IMR-90 (cell line): ENCODE data around the gene SCAF11. TPM values are rescaled to one million over a fixed set of nuclear protein-coding genes. Genes with fewer than 3 reads are reported as not detected.

Source experiments
- ATAC-seq: fragments of 200-7000 bp; cut with Tn5 transposase; 2 replicates; pipeline ENCODE4 v1.9.1; 2020; ENCODE audit warnings: low read depth, mild to moderate bottlenecking, moderate library complexity
- BruUV-seq: library from RNA; stranded (reverse); fragments of 400-500 nt; replicated peaks from 2 replicates; lab custom pipeline; 2021; lab: Mats Ljungman, UMichigan
- CTCF ChIA-PET: fragments of 300-600 bp; formaldehyde crosslinking; extraction: SDS; loops from one replicate; lab custom pipeline; 2021; ENCODE audit warnings: antibody characterized with exemption; lab: Yijun Ruan, JAX
- POLR2A ChIA-PET: fragments of 300-600 bp; sonication (Branson Sonifier 250); formaldehyde crosslinking; loops from one replicate; lab custom pipeline; 2022; ENCODE audit warnings: antibody characterized with exemption; ENCODE audit not compliant: unreplicated experiment; lab: Charles Lee
- DNase-seq: peaks from one replicate; pipeline ENCODE4 v3.0.0; 2013
- H2AFZ ChIP-seq: replicated peaks from 2 replicates; pipeline ENCODE3; 2013; ENCODE audit warnings: low read length, mild to moderate bottlenecking; ENCODE audit not compliant: poor library complexity
- H2AK5ac ChIP-seq: 2 replicates; pipeline ENCODE4 v1.6.1; 2013; ENCODE audit warnings: low read depth, low read length, inconsistent platforms
- H2AK9ac ChIP-seq: replicated peaks from 2 replicates; pipeline ENCODE3; 2013; ENCODE audit warnings: mild to moderate bottlenecking, low read depth, low read length, moderate library complexity; ENCODE audit not compliant: poor library complexity
- H2BK120ac ChIP-seq: 2 replicates; pipeline ENCODE4 v1.6.1; 2013; ENCODE audit warnings: low read depth, low read length, inconsistent platforms
- H2BK15ac ChIP-seq: 3 replicates; pipeline ENCODE4 v1.6.1; 2013; ENCODE audit warnings: low read depth, low read length, inconsistent platforms
- H2BK20ac ChIP-seq: 2 replicates; pipeline ENCODE4 v1.6.1; 2013; ENCODE audit warnings: low read depth, mild to moderate bottlenecking, inconsistent platforms, low read length, moderate library complexity
- H2BK5ac ChIP-seq: 2 replicates; pipeline ENCODE4 v1.6.1; 2013; ENCODE audit warnings: mild to moderate bottlenecking, low read depth, low read length, inconsistent platforms; ENCODE audit not compliant: poor library complexity, severe bottlenecking
- H3K14ac ChIP-seq: replicated peaks from 2 replicates; pipeline ENCODE4 v1.6.1; 2013; ENCODE audit warnings: low read depth, low read length, inconsistent platforms
- H3K18ac ChIP-seq: 2 replicates; pipeline ENCODE4 v1.6.1; 2013; ENCODE audit warnings: low read depth, low read length, control low read depth
- H3K23ac ChIP-seq: 2 replicates; pipeline ENCODE4 v1.6.1; 2013; ENCODE audit warnings: low read depth, low read length, inconsistent platforms
- H3K27ac ChIP-seq: 2 replicates; pipeline ENCODE4 v1.5.1; 2013; ENCODE audit warnings: mild to moderate bottlenecking, control low read depth, low read length; ENCODE audit not compliant: insufficient read depth
- H3K27me3 ChIP-seq: 2 replicates; pipeline ENCODE4 v1.6.1; 2013; ENCODE audit warnings: low read length; ENCODE audit not compliant: control insufficient read depth, insufficient read depth
- H3K36me3 ChIP-seq: 2 replicates; pipeline ENCODE4 v1.6.1; 2013; ENCODE audit warnings: low read length, mixed read lengths; ENCODE audit not compliant: control insufficient read depth, insufficient read depth
- H3K4ac ChIP-seq: 2 replicates; pipeline ENCODE4 v1.6.1; 2013; ENCODE audit warnings: low read depth, low read length, inconsistent platforms
- H3K4me1 ChIP-seq: 2 replicates; pipeline ENCODE4 v1.6.1; 2013; ENCODE audit warnings: low read length, mixed read lengths; ENCODE audit not compliant: control insufficient read depth, insufficient read depth
- H3K4me2 ChIP-seq: 2 replicates; pipeline ENCODE4 v1.6.1; 2013; ENCODE audit warnings: low read depth, mild to moderate bottlenecking, control low read depth, low read length, moderate library complexity
- H3K4me3 ChIP-seq: 2 replicates; pipeline ENCODE4 v1.5.1; 2013; ENCODE audit warnings: low read depth, mild to moderate bottlenecking, control low read depth, low read length, moderate library complexity; ENCODE audit not compliant: insufficient read depth
- H3K56ac ChIP-seq: 2 replicates; pipeline ENCODE4 v1.6.1; 2013; ENCODE audit warnings: low read length, inconsistent platforms; ENCODE audit not compliant: insufficient read depth; ENCODE audit errors: extremely low read depth
- H3K79me1 ChIP-seq, 2 experiments: 2 replicates each; pipeline ENCODE4 v1.6.1; 2013; ENCODE audit warnings: low read length in 2 of 2, inconsistent platforms in 1 of 2, low read depth in 1 of 2
- H3K9ac ChIP-seq: 2 replicates; pipeline ENCODE4 v1.6.1; 2013; ENCODE audit warnings: low read depth, low read length, control low read depth
- H3K9me1 ChIP-seq: 2 replicates; pipeline ENCODE4 v1.6.1; 2013; ENCODE audit warnings: low read length, inconsistent platforms; ENCODE audit not compliant: insufficient read depth
- H3K9me3 ChIP-seq: 2 replicates; pipeline ENCODE4 v1.6.1; 2013; ENCODE audit warnings: low read length; ENCODE audit not compliant: control insufficient read depth, insufficient read depth
- H4K20me1 ChIP-seq: 2 replicates; pipeline ENCODE4 v1.6.1; 2013; ENCODE audit warnings: low read length, inconsistent platforms; ENCODE audit not compliant: insufficient read depth
- H4K5ac ChIP-seq: 2 replicates; pipeline ENCODE4 v1.6.1; 2013; ENCODE audit warnings: mild to moderate bottlenecking, low read depth, low read length, control low read depth
- H4K8ac ChIP-seq, 2 experiments: 2 replicates each; pipeline ENCODE4 v1.6.1; 2013; ENCODE audit warnings: low read depth in 2 of 2, low read length in 2 of 2, control low read depth in 1 of 2, inconsistent platforms in 1 of 2
- H4K91ac ChIP-seq: 2 replicates; pipeline ENCODE4 v1.6.1; 2013; ENCODE audit warnings: low read depth, low read length, inconsistent platforms; ENCODE audit not compliant: insufficient read depth
- BHLHE40 ChIP-seq: fragments of 150-350 bp; IDR thresholded peaks from 2 replicates; pipeline ENCODE4 v1.6.1; 2016; ENCODE audit warnings: mild to moderate bottlenecking, low read depth, low read length
- CHD1 ChIP-seq: IDR thresholded peaks from 2 replicates; pipeline ENCODE4 v1.6.1; 2012; ENCODE audit warnings: low read depth, low read length, improper control_type of control experiment
- CTCF ChIP-seq: conservative IDR thresholded peaks from 2 replicates; pipeline ENCODE4 v1.5.1; 2012; ENCODE audit warnings: mild to moderate bottlenecking, low read depth, low read length, improper control_type of control experiment
- ELK1 ChIP-seq: fragments of 150-350 bp; IDR thresholded peaks from 2 replicates; pipeline ENCODE4 v1.6.1; 2016; ENCODE audit warnings: low read depth, mild to moderate bottlenecking, low read length, moderate library complexity, borderline replicate concordance
- MAFK ChIP-seq: IDR thresholded peaks from 2 replicates; pipeline ENCODE4 v1.6.1; 2012; ENCODE audit warnings: low read depth, low read length, improper control_type of control experiment
- MAZ ChIP-seq: IDR thresholded peaks from 2 replicates; pipeline ENCODE4 v1.6.1; 2012; ENCODE audit warnings: low read depth, mild to moderate bottlenecking, low read length, improper control_type of control experiment, moderate library complexity, borderline replicate concordance
- NFE2L2 ChIP-seq: fragments of 150-350 bp; IDR thresholded peaks from 2 replicates; pipeline ENCODE4 v1.6.1; 2016; ENCODE audit warnings: low read depth, mild to moderate bottlenecking, low read length
- RAD21 ChIP-seq: IDR thresholded peaks from 2 replicates; pipeline ENCODE4 v1.6.1; 2012; ENCODE audit warnings: low read length, improper control_type of control experiment
- RCOR1 ChIP-seq: IDR thresholded peaks from 2 replicates; pipeline ENCODE4 v1.6.1; 2012; ENCODE audit warnings: mild to moderate bottlenecking, low read length, improper control_type of control experiment; ENCODE audit not compliant: insufficient replicate concordance
- USF2 ChIP-seq: fragments of 150-350 bp; IDR thresholded peaks from 2 replicates; pipeline ENCODE4 v1.6.1; 2017; ENCODE audit warnings: mild to moderate bottlenecking, antibody characterized with exemption, low read length, low read depth
- WGBS, 2 experiments: methylation state at CpG; one replicate each; pipeline versions ENCODE4 v1.1.5 to v1.1.7; 2013; ENCODE audit warnings: missing lambda C conversion rate in 2 of 2; ENCODE audit not compliant: insufficient read length in 1 of 2; ENCODE audit errors: extremely low coverage in 2 of 2; 5-methylcytosine and 5-hydroxymethylcytosine counted together
- dilution Hi-C: fragments of 300-500 bp; cut with HindIII; formaldehyde crosslinking; loops from one replicate; pipeline ENCODE4 v1.14.3; 2018; ENCODE audit warnings: low sequenced_read_pairs; ENCODE audit not compliant: unreplicated experiment
- in situ Hi-C: fragments of 300-500 bp; cut with MboI; formaldehyde crosslinking; loops from 3 replicates; pipeline ENCODE4 v1.14.3; 2019; ENCODE audit warnings: low sequenced_read_pairs, inconsistent platforms, mixed read lengths
- intact Hi-C: fragments of 100-400 bp; cut with micrococcal nuclease; formaldehyde crosslinking; loops from 2 replicates; pipeline ENCODE4 v1.10.0; 2022
- polyA plus RNA-seq, 3 experiments: library from polyadenylated mRNA; depleted of rRNA; stranded (reverse); fragments of >200 nt; gene quantifications; 2 replicates each; pipeline ENCODE4 v1.2.3, GENCODE V29; 2012; ENCODE audit warnings: low replicate concordance in 1 of 3
- total RNA-seq: library from RNA; depleted of rRNA; stranded (reverse); fragments of >200 nt; gene quantifications from 2 replicates; pipeline ENCODE4 v1.2.3, GENCODE V29; 2012

Gene SCAF11
- total and polyA plus RNA-seq, 2 of the 4 experiments (the other 2 are of a cell fraction) = 33.9 to 70.4 TPM

GRCh38 chr12:45877069-45877468 is 113.3 kb downstream of the SCAF11 start:
- Histone ChIP-seq H3K4me2 (no peak overlapping the region), H3K79me1 (peaks cover 14 to 22% of the 10 kb centered on the region in 2 experiments; a peak in 2 of 4 replicates), H3K9me1 (peaks cover 9% of the 10 kb centered on the region), H2BK15ac (no peak overlapping the region), H4K20me1 (no peaks in the 10 kb centered on the region), H3K36me3 (peaks cover 16% of the 10 kb centered on the region), H3K9ac (no peak overlapping the region), H3K9me3 (peaks cover 3% of the 10 kb centered on the region; the same call in 1 of the 2 replicates), H4K8ac (no peak overlapping the region), H3K4ac (no peak overlapping the region), H2BK120ac (no peak overlapping the region), H3K56ac (no peak overlapping the region), H3K27ac (no peak overlapping the region), H3K4me3 (no peak overlapping the region), H2AK5ac (no peak overlapping the region), H3K23ac (no peak overlapping the region), H2BK20ac (no peak overlapping the region), H2BK5ac (no peak overlapping the region), H3K4me1 (peaks cover 4% of the 10 kb centered on the region; the same call in 1 of the 2 replicates), H2AFZ (no peak overlapping the region), H4K91ac (no peak overlapping the region), H3K18ac (no peak overlapping the region), H2AK9ac (no peak overlapping the region), H3K14ac (no peak overlapping the region), H3K27me3 (no peaks in the 10 kb centered on the region), H4K5ac (no peak overlapping the region)
- in situ Hi-C loops = no loop called here
- no peak for DNase-seq
- intact Hi-C loops = no loop called here
- WGBS, 2 experiments = 100% methylated on average over 4 of the region's 5 CpGs; no CpG with 5 or more reads in 1 of the 2 experiments
- ChIA-PET POLR2A (no interaction called here), CTCF (no interaction called here)
- dilution Hi-C loops = no loop called here
- ATAC-seq = no peak
- TF ChIP-seq MAFK (no peak), BHLHE40 (no peak), RCOR1 (no peak), MAZ (no peak), USF2 (no peak), CTCF (no peak), RAD21 (no peak), CHD1 (no peak), NFE2L2 (no peak), ELK1 (no peak)
- BruUV-seq = no TSS peak
